HG03097 (cell line): Measurements from ENCODE around the gene GFI1B.
"Not testable (repeated sequence)": the region's sequence is repeated elsewhere in the genome, so short reads cannot be mapped to it uniquely, and the experiment has no call there.

ENCODE experiments used
- ATAC-seq: cut with Tn5 transposase; IDR thresholded peaks from one replicate; pipeline ENCODE4 v1.9.1; 2021; ENCODE audit not compliant: unreplicated experiment, low FRiP score

The GFI1B gene

GRCh38 chr9:132965478-132965877 is 13.0 kb upstream of the GFI1B start:
- no peak for ATAC-seq

- ATAC-seq, result not testable (repeated sequence)
Measured at GRCh38 chr9:132967908-132968307, 10.6 kb upstream of the GFI1B start.

GRCh38 chr9:132969783-132970182 is 8.7 kb upstream of the GFI1B start:
- ATAC-seq, result no peak

- no peak for ATAC-seq
Measured at GRCh38 chr9:132970324-132971062, 8.0 kb upstream of the GFI1B start.

GRCh38 chr9:132973166-132973565 is 5.3 kb upstream of the GFI1B start:
- no peak for ATAC-seq

GRCh38 chr9:132973713-132974112 is 4.8 kb upstream of the GFI1B start:
- ATAC-seq, result no peak

- ATAC-seq, result no peak
Measured at GRCh38 chr9:132975961-132976360, 2.5 kb upstream of the GFI1B start.

GRCh38 chr9:132976571-132976970 is 1.9 kb upstream of the GFI1B start:
- ATAC-seq, result no peak

- ATAC-seq, result no peak
Measured at GRCh38 chr9:132978112-132978450, 413 bp upstream of the GFI1B start.

- ATAC-seq, result no peak
Measured at GRCh38 chr9:132980157-132980556, 1.7 kb downstream of the GFI1B start.

- no peak for ATAC-seq
Measured at GRCh38 chr9:132982458-132982857, 4.0 kb downstream of the GFI1B start.

GRCh38 chr9:132983491-132984201 is 5.2 kb downstream of the GFI1B start:
- no peak for ATAC-seq

GRCh38 chr9:132984202-132985070 is 5.9 kb downstream of the GFI1B start:
- no peak for ATAC-seq

- ATAC-seq, result no peak
Measured at GRCh38 chr9:132985071-132985350, 6.5 kb downstream of the GFI1B start.

- ATAC-seq, result no peak
Measured at GRCh38 chr9:132985489-132985888, 7.0 kb downstream of the GFI1B start.

GRCh38 chr9:132986114-132986513 is 7.6 kb downstream of the GFI1B start:
- ATAC-seq, result no peak

- ATAC-seq, result no peak
Measured at GRCh38 chr9:132986640-132987620, 8.4 kb downstream of the GFI1B start.

- no peak for ATAC-seq
Measured at GRCh38 chr9:132988244-132989013, 9.9 kb downstream of the GFI1B start.

GRCh38 chr9:132989014-132989310 is 10.5 kb downstream of the GFI1B start:
- ATAC-seq, result no peak
